ENCODE results near the gene SIRT2. TPM values are rescaled to one million over a fixed set of nuclear protein-coding genes. Genes with fewer than 3 reads are reported as not detected.
A peak's percentile ranks its signal among the peaks of the same experiment; 100 is the strongest.

Gene SIRT2
- total and polyA plus RNA-seq, 2 of the 13 experiments (the other 11 are each of a cell fraction or from before 2014, with no cell fraction given) = 22.3 to 26.1 TPM

GRCh38 chr19:38877781-38878574, 21.4 kb downstream of the SIRT2 start, which contains the start of gene RINL (continued):
- TF ChIP-seq ZNF577 (CRISPR knock-in tag; IDR thresholded peaks at IDR 0.05; ENCODE audit: borderline replicate concordance, low read depth) (no peak), ATF5 (CRISPR knock-in tag; IDR thresholded peaks at IDR 0.05; ENCODE audit: low read depth) (no peak), CBFB (CRISPR knock-in tag; IDR thresholded peaks at IDR 0.05) (no peak; the same call in 1 of the 2 replicates), TRIM22 (IDR thresholded peaks at IDR 0.05) (no peak), SRSF1 (optimal IDR thresholded peaks at IDR 0.05; ENCODE audit: low read depth, low read length) (no peak), ZNF382 (CRISPR knock-in tag; IDR thresholded peaks at IDR 0.05; ENCODE audit: borderline replicate concordance) (no peak), SRY (CRISPR knock-in tag; IDR thresholded peaks at IDR 0.05) (peak; percentile 56; the same call in 1 of the 2 replicates), ZMYM4 (CRISPR knock-in tag; IDR thresholded peaks at IDR 0.05) (0 out of 2 replicates have a peak, but pooled peaks have one; percentile 23), FOXO4 (CRISPR knock-in tag; conservative IDR thresholded peaks at IDR 0.05) (no peak), ZNF780A (CRISPR knock-in tag; IDR thresholded peaks at IDR 0.05) (no peak), SP4 (CRISPR knock-in tag; IDR thresholded peaks at IDR 0.05) (no peak), HNRNPLL (IDR thresholded peaks at IDR 0.05; ENCODE audit: low read depth, low read length, poor library complexity, severe bottlenecking) (no peak), HOXD1 (CRISPR knock-in tag; IDR thresholded peaks at IDR 0.05) (no peak), ZFAT (CRISPR knock-in tag; conservative IDR thresholded peaks at IDR 0.05) (no peak), ZNF235 (CRISPR knock-in tag; IDR thresholded peaks at IDR 0.05; ENCODE audit: borderline replicate concordance) (no peak), FOXA1 (IDR thresholded peaks at IDR 0.05) (no peak), FOXA1 (CRISPR knock-in tag; IDR thresholded peaks at IDR 0.05) (no peak), HNRNPK (IDR thresholded peaks at IDR 0.05; ENCODE audit: low read depth, low read length, poor library complexity, severe bottlenecking) (no peak), MNT (IDR thresholded peaks at IDR 0.05) (no peak), ZNF800 (CRISPR knock-in tag; IDR thresholded peaks at IDR 0.05) (no peak)

All from HepG2 (cell line).